Activated CD4-positive, alpha-beta T cell treated with anti-CD3 and anti-CD28 coated beads, Interleukin-2, amount 10 ng/mL, durations not matched to agents 24 days and 14 days (primary cell): ENCODE data around the gene PKM. TPM values are rescaled to one million over a fixed set of nuclear protein-coding genes. Genes with fewer than 3 reads are reported as not detected.
A peak's percentile ranks its signal among the peaks of the same experiment; 100 is the strongest.

Source experiments
- DNase-seq: peaks from one replicate; pipeline ENCODE4 v3.0.0; 2022
- H3K27ac Mint-ChIP-seq: one replicate; pipeline ENCODE4 v1.8.0; 2022; ENCODE audit warnings: mild to moderate bottlenecking, mixed read lengths
- H3K27me3 Mint-ChIP-seq: one replicate; pipeline ENCODE4 v1.8.0; 2022; ENCODE audit warnings: mixed read lengths
- H3K36me3 Mint-ChIP-seq: one replicate; pipeline ENCODE4 v1.8.0; 2022; ENCODE audit warnings: low read depth, mild to moderate bottlenecking, mixed read lengths
- H3K4me1 Mint-ChIP-seq: one replicate; pipeline ENCODE4 v1.8.0; 2021; ENCODE audit warnings: mixed read lengths
- H3K4me3 Mint-ChIP-seq: one replicate; pipeline ENCODE4 v1.8.0; 2022; ENCODE audit warnings: mild to moderate bottlenecking, moderate library complexity, mixed read lengths
- H3K9me3 Mint-ChIP-seq: one replicate; pipeline ENCODE4 v1.8.0; 2021; ENCODE audit warnings: mixed read lengths
- intact Hi-C: fragments of 100-400 bp; cut with micrococcal nuclease; formaldehyde crosslinking; loops from one replicate; pipeline ENCODE4 v1.15.1; 2023
- total RNA-seq: library from RNA; stranded (reverse); gene quantifications from 2 replicates; pipeline ENCODE4 v1.2.3, GENCODE V29; 2022

Gene PKM
- total RNA-seq, 1 donor from 2014 or later: 2,437 TPM

DNA sequence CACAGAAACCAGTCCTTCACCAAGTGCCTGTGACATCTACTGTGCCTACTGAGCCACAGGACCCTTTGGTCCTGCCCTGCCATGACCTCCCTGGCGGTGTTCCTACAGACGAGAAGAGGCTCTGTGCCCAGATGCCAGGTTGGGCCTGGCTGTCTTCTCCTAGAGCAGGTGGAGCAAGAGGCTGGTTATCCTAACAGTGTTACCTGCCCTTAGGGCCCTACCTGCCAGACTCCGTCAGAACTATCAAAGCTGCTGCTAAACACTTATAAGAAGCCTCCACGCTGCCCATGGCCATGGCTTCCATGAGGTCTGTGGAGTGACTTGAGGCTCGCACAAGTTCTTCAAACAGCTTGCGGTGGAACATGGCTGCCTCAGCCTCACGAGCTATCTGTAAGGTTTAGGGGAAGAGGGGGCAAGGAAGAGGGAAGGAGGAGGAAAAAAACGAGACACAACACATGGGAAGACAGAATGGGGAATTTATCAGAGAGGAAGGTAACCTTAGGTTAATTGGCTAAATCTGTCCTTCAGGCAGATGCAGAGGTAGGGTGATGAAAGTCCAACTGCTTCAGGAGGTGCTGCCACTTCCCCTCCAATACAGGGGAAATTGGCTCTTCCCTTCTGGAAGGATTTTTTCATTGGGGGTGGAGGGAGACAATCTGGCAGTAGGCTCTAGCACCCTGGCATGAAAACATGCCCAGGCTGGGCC, 28.0 kb downstream of the PKM start:
- intact Hi-C loops: no loop called here
- DNase-seq: no peak
- Mint-ChIP-seq H3K27ac (peak overlapping the region; percentile 43), H3K4me3 (no peak overlapping the region), H3K4me1 (peaks cover 34% of the 10 kb centered on the region), H3K36me3 (peaks cover 90% of the 10 kb centered on the region), H3K27me3 (peaks cover 2% of the 10 kb centered on the region), H3K9me3 (no peaks in the 10 kb centered on the region)

DNA sequence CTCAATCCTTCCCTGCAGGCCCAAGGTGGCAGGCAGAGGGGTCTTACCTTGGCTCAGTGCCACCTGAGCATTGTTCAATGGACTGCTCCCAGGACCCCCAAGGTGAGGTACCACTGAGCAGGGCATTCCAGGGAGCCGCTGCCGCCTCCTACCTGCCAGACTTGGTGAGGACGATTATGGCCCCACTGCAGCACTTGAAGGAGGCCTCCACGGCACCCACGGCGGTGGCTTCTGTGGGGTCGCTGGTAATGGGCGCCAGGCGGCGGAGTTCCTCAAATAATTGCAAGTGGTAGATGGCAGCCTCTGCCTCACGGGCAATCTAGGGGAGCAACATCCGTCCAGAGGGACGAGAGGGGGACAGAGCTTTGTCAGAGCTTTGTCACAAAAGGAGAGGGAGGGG, 28.7 kb downstream of the PKM start:
- peaks cover 88% of the 10 kb centered on the region for H3K36me3 Mint-ChIP-seq
- H3K4me3 Mint-ChIP-seq: no peak overlapping the region
- DNase-seq: no peak
- no peak overlapping the region for H3K27ac Mint-ChIP-seq
- H3K4me1 Mint-ChIP-seq: peaks cover 37% of the 10 kb centered on the region
- peaks cover 5% of the 10 kb centered on the region for H3K27me3 Mint-ChIP-seq
- H3K9me3 Mint-ChIP-seq: no peaks in the 10 kb centered on the region
- intact Hi-C loops: no loop called here

DNA sequence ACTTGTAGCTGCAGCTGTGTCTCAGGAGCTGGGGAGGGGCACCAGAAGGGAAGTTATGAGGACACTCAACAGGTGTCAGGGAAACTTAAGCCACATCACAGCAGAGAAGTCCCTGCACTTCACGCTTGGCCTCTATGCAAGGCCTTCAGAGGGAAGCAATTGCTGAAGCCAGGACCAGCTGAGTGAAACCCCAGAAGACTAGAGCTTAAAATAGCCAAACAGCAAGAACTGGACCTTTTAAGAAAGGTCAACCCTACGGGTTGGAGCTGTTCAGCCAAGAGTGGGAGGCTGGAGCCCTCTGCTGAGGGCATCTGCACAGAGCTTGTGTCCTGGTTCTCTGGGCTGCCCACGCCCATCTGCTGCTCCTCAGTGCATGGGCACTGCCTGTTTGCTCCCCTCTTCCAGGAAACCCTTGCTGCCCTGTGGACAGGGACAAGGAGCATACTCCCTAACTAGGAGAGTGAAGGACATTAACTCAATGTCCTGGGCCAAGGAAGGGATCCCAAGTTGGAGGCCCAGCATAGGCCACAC, 29.5 kb downstream of the PKM start:
- Mint-ChIP-seq H3K27ac (no peak overlapping the region), H3K4me1 (peaks cover 30% of the 10 kb centered on the region), H3K36me3 (peaks cover 82% of the 10 kb centered on the region), H3K4me3 (no peak overlapping the region), H3K9me3 (no peaks in the 10 kb centered on the region), H3K27me3 (peaks cover 7% of the 10 kb centered on the region)
- no peak for DNase-seq
- intact Hi-C loops: no loop called here

DNA sequence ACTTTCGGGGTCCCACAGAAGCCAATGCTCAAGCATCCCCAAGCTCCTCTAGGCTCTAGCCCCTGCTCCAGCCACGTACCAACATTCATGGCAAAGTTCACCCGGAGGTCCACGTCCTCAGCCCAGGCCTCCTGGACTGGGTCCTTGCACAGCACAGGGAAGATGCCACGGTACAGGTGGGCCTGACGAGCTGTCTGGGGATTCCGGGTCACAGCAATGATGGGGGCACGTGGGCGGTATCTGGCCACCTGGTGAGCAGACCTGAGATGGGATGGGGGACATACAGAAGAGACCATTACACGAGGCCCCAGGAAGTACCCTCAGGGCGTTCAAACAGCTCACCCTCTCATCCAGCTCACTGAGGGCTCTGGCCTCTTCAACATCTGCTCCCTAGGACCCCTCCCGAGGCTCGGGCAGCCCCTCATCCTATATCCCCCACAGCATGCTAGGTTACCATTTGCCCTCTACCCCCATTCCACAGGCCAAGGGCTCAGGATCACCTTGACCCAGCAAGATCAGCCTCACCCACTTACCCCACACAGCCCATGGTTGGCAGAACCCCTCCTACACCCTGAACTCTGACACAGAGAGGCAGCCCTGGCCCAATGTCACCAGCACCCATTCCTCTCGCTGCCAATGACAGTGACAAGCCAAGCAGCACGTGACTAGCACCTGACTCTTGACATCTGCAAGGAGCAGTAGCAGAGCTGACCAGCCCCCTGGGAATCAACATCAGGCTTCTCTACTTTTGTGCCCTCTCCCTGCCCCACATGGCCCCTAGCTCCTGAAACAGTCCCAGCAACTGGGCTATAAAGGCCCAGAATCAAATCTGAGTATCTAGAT, 30.4 kb downstream of the PKM start:
- H3K27ac Mint-ChIP-seq: peak overlapping the region; percentile 42
- no peak overlapping the region for H3K4me3 Mint-ChIP-seq
- no peak for DNase-seq
- no peaks in the 10 kb centered on the region for H3K9me3 Mint-ChIP-seq
- H3K27me3 Mint-ChIP-seq: peaks cover 9% of the 10 kb centered on the region
- H3K4me1 Mint-ChIP-seq: peaks cover 26% of the 10 kb centered on the region
- intact Hi-C loops: no loop called here
- H3K36me3 Mint-ChIP-seq: peaks cover 74% of the 10 kb centered on the region

DNA sequence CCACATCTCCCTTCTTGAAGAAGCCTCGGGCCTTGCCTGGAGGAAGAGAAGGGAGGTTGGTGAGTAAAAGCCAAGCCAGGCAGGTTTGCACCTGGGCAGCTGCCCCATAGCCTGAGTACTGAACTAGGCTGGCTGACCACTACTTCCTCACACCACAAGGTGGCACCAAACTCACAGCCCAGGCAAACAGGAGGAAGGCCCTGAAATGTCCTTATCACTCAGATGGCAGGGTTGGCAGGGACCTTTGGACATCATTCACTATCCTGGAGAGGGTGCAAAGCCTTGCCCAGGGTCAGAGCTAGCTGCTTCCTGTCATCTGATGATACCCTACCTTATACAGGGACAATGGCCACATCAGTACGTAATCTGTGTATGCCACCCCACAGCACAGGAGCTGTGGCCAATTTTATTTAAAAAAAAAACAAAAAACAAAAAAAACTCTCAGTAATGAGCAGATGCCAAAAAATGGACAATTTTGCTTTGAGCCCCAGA, 31.2 kb downstream of the PKM start:
- intact Hi-C loops: loop anchor here (2.0 to 5.0 kb wide), 2 partner anchors 33 to 73 kb away; partner anchors contain the start of genes PARP6 and PKM
- peak; percentile 92 for DNase-seq
- Mint-ChIP-seq H3K27ac (no peak overlapping the region), H3K4me3 (no peak overlapping the region), H3K36me3 (peaks cover 66% of the 10 kb centered on the region), H3K4me1 (peaks cover 25% of the 10 kb centered on the region), H3K9me3 (no peaks in the 10 kb centered on the region), H3K27me3 (peaks cover 9% of the 10 kb centered on the region)

DNA sequence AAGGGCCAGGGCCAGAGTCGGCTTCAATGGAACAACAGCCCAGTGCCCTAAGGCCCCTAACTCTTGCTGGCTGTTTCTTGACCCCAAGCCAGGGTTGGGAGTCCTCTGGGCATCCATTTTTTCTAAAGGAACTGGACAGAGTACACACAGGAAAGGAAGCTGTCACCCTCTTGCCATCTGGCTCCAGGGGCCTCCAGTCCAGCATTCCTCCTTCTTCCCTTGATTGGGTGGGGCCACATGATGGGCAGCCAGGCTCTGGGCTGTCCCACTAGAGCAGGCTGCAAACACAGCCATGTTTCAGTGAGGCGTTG, 31.8 kb downstream of the PKM start:
- Mint-ChIP-seq H3K4me3 (no peak overlapping the region), H3K27ac (no peak overlapping the region), H3K27me3 (peaks cover 11% of the 10 kb centered on the region), H3K9me3 (no peaks in the 10 kb centered on the region), H3K4me1 (peaks cover 21% of the 10 kb centered on the region), H3K36me3 (peaks cover 60% of the 10 kb centered on the region)
- intact Hi-C loops: loop anchor here (2.0 to 5.0 kb wide), 2 partner anchors 33 to 74 kb away; partner anchors contain the start of genes PARP6 and PKM
- DNase-seq: no peak

DNA sequence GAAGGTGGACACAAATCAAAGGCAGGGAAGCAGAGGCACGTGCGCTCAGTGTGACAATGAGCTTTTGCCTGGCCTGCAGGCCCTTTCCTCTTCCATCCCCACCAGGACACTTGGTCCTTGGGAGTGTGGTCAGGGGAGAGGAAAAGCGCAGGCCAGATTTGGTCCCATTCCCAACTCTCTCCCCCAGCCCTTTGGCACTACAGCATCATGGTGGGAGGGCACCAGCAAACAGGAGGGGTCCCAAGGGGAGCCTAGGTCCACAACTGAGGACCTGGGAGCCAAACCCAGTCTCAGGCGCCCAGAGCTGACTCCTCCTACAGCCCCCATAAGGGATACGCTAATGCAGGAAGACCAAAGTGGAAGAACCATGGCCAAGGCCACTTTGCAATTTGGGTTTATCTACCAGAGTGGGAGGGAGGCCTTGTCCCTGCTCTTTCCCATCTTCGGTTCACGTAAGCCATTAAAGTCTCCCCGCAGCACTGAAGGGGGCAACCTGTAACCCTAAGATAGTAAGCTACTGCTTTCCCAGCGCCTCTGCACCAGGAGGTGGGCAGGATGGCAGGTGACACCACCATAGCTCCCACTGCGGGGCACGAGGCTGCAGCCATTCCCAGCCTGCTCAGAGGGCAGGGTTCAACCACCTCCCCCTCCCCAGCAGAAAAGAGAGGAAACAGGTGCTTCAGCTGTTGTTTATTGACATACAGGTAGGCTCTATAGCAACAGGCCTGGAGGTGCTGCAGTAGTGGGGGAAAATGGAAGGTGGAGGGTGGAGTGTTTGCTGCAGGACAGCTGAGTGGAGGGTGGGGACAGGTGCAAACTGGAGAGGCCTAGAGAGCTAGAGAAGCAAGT, 32.4 kb downstream of the PKM start:
- Mint-ChIP-seq H3K27ac (no peak overlapping the region), H3K27me3 (peaks cover 12% of the 10 kb centered on the region), H3K4me3 (peak overlapping the region; percentile 69), H3K4me1 (peaks cover 21% of the 10 kb centered on the region), H3K36me3 (peaks cover 54% of the 10 kb centered on the region), H3K9me3 (no peaks in the 10 kb centered on the region)
- no peak for DNase-seq
- intact Hi-C loops: loop anchor here (2.0 to 5.0 kb wide), 2 partner anchors 34 to 74 kb away; partner anchors contain the start of genes PARP6 and PKM

DNA sequence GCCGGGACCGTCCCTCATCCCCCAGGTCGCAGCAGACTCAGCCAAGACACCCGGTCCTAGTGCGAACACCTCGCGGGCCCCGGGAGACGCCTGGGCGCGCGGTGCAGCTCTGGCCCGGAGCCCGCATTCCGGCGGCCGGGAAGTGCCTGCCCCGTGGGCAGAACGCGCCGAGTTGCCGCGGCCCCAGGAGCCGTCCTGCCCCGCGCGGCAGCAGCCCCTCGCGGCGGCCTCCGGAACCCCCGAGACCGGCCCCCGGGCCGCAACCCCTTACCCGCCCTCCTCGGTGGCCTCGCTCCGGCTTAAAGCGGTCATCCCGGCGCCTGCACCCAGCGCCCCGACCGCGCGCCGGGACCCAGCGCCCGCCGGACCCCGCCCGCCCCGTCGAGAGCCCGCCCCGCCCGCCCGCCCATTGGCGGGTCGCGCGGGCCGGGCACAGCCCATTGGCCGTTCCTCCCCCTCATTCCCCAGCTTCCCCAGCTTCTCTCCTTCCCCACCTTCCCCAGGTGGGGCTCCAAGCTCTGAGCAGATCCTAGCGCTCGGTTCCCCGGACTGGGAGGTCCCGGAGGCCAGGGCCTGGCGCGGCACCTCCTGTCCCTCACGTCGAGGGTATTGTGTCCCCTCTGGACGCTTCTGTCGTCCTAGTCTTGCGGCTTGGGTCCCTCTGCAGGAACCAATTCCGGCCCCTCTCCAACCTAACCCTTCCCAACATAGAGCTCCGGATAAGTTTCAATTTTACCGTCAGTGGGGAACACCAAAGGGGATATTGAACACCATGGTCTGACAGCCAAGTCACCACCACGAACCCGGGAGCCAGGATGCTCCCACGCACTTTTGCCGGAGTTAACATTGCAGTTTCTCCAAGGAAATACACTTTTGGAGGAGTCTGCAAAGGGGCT, 33.3 kb downstream of the PKM start, which contains the start of gene GRAMD2A:
Gene GRAMD2A, minus strand, starts transcription at position 328 of the 896 bp plus-strand sequence.
- Mint-ChIP-seq H3K4me3 (peak within 1 kb of the TSS; percentile 69), H3K4me1 (peaks cover 17% of the 10 kb centered on the region), H3K9me3 (no peaks in the 10 kb centered on the region), H3K36me3 (peaks cover 45% of the 10 kb centered on the region), H3K27me3 (peaks cover 13% of the 10 kb centered on the region), H3K27ac (no peak within 1 kb of the TSS)
- intact Hi-C loops: loop anchor here (2.0 to 5.0 kb wide), 2 partner anchors 35 to 75 kb away; partner anchors contain the start of genes PARP6 and PKM
- DNase-seq: peak; percentile 76

DNA sequence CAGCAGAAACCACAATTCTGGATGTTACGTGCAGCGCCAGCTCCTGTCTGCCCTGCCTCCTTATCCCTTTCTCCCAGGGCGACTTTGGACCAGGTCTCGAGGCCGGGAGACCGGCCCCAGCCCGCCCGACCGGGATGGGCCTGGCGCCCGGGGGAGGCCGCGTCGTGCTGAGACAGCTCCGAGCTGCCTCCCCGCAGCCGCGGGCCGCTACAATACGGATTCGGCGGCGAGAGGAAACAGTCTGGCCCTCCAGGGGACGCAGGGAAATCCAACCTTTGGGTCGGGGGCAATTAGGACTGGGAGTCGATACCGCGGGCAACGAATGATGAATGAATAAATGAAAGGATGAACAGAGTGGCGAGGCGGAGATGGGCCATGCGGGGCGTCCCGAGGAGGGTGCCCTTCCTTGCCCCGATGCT, 33.9 kb downstream of the PKM start:
- DNase-seq: no peak
- H3K27ac Mint-ChIP-seq: no peak overlapping the region

DNA sequence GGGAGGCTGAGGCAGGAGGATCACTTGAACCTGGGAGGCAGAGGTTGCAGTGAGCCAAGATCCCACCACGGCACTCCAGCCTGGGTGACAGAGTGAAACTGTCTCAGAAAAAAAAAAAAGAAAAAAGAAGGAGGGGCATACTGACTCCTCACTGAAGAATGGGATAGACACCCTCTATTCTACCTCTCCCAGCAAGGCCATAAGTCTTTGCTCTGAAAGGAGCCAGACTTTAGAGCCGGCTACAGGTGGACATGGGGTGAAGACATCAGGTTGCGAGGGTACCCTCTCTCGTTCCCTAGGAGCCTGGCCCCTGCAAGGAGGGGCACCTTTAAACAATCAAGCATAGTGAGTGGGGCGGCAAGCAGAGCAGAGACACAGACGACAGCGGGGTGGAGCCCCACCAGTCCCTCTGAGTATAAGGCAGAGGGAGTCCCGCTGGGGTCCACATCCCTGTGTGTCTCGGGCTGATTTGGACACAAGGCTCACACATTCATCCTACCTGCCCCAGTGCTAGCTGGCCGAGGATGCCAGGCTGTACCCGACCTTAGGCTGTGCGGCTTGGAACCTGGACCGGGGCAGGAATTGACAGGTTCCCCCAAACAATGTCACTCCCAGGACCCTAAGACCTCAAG, 34.5 kb downstream of the PKM start:
- intact Hi-C loops: loop anchor here (5.0 kb wide), 1 partner anchor 36 kb away; the partner anchor contains the start of gene PKM
- no peak overlapping the region for H3K4me3 Mint-ChIP-seq
- no peaks in the 10 kb centered on the region for H3K9me3 Mint-ChIP-seq
- H3K36me3 Mint-ChIP-seq: peaks cover 39% of the 10 kb centered on the region
- peak overlapping the region; percentile 20 for H3K27ac Mint-ChIP-seq
- H3K27me3 Mint-ChIP-seq: peaks cover 19% of the 10 kb centered on the region
- H3K4me1 Mint-ChIP-seq: peaks cover 17% of the 10 kb centered on the region
- no peak for DNase-seq

More for the DNA sequence above, 33.9 kb downstream of the PKM start:
- no peaks in the 10 kb centered on the region for H3K9me3 Mint-ChIP-seq
- H3K27me3 Mint-ChIP-seq: peaks cover 17% of the 10 kb centered on the region
- intact Hi-C loops: loop anchor here (5.0 kb wide), 1 partner anchor 35 kb away; the partner anchor contains the start of gene PKM
- H3K36me3 Mint-ChIP-seq: peaks cover 42% of the 10 kb centered on the region
- peaks cover 17% of the 10 kb centered on the region for H3K4me1 Mint-ChIP-seq
- no peak overlapping the region for H3K4me3 Mint-ChIP-seq

DNA sequence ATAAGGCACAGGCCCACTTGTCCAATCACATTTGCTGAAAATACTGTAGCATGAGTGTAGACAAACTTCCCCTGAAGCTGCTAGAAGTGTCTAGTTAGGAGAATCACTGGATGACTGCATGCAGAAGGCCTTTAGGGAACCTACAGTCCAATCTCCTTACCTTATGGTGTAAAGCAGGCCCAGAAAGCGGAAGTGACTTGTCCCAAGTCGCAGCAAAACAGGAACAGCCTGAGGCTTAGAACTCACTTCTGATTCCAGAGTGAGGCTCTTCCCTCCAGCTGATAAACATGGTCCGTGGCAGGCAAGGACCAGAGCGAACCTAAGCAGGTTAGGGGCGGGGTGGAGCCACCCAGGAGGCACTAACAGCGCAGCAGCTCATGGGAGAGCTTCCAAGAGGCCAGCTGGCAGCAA, 35.9 kb downstream of the PKM start:
- H3K4me3 Mint-ChIP-seq: no peak overlapping the region
- H3K4me1 Mint-ChIP-seq: peaks cover 12% of the 10 kb centered on the region
- H3K9me3 Mint-ChIP-seq: no peaks in the 10 kb centered on the region
- intact Hi-C loops: loop anchor here (5.0 kb wide), 1 partner anchor 37 kb away; the partner anchor contains the start of gene PKM
- H3K27ac Mint-ChIP-seq: no peak overlapping the region
- H3K36me3 Mint-ChIP-seq: peaks cover 26% of the 10 kb centered on the region
- DNase-seq: no peak
- H3K27me3 Mint-ChIP-seq: peaks cover 26% of the 10 kb centered on the region

DNA sequence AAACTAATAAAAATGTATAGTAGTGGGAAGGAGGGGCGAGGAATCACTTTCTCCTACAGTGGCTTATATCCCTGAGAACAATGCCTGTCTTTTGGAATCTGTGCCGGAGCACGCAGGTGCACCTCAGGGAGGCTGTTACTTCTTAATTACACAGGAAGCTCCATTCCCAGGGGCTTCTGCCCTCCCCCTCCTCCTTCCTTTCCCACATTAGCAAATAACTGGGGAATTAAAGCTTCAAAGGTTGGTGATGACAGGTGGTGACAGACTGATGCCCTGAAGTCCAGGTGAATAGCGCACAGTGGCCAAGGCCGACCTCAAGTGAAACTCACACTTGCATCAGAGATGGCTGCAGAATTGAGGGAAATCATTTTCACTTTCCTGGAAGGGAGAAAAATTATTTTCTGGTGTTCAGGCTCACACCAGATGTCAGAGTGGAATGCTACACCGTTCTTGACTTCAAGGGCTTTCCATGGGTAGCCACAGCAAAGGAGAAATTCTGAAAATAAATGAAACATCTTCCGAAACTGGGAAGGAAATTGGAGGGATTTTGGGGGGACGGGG, 37.1 kb downstream of the PKM start:
- no peak overlapping the region for H3K4me3 Mint-ChIP-seq
- peaks cover 35% of the 10 kb centered on the region for H3K27me3 Mint-ChIP-seq
- intact Hi-C loops: no loop called here
- H3K36me3 Mint-ChIP-seq: peaks cover 15% of the 10 kb centered on the region
- no peak overlapping the region for H3K27ac Mint-ChIP-seq
- DNase-seq: no peak
- peaks cover 10% of the 10 kb centered on the region for H3K4me1 Mint-ChIP-seq
- no peaks in the 10 kb centered on the region for H3K9me3 Mint-ChIP-seq
